Pons (tissue), 1 donor: ENCODE data around the gene DHRS4L2.
"Not testable (repeated sequence)": the region's sequence is repeated elsewhere in the genome, so short reads cannot be mapped to it uniquely, and the experiment has no call there.

ENCODE experiments used
- DNase-seq: peaks from one replicate; pipeline ENCODE4 v3.0.0-alpha.2; 2016; ENCODE audit warnings: low spot score

Gene DHRS4L2

DNA sequence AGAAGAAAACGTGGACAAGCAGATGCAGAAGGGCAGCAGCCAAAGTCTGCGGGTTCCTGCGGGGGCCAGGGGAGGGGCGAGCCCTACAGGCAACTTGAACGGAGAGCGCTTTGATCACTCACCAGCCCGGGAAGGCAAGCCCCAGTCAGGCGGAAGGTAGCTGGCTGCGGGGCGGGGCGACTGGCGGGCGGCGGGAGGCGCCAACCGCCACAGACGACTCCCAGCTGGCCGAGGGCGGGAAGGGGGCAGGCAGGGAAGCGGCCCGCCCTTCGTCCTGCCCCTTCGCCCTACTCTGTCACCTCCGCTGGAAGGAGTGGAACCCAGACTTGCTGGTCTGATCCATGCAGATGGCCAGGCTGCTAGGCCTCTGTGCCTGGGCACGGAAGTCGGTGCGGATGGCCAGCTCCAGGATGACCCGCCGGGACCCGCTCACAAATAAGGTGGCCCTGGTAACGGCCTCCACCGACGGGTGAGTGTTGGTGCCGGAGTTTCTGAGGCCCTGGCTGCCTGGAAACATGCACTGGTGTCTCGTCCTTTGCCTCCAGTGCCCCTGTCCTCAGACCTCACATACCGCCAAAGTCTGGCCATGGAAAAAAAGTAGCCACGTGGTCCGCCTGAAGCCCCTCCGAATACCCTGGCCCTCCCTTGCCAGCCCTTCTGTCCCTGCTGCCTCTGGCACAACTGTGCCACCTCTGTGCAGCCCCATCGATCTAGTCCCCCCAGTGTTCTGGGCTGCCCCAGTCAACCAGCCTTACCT, at the start of gene DHRS4L2:
Gene DHRS4L2 (plus strand): TSS at position 323 of the 757 bp plus-strand sequence. CDS start 19 bp downstream, at position 342.
- DNase-seq, result peak; percentile 38

GRCh38 chr14:23939607-23940326, 49.0 kb upstream of the DHRS4L2 start:
- no peak for DNase-seq

- no peak for DNase-seq
Observed at GRCh38 chr14:23941230-23941629, 47.5 kb upstream of the DHRS4L2 start.

- no peak for DNase-seq
Observed at GRCh38 chr14:23941669-23942068, 47.1 kb upstream of the DHRS4L2 start.

DNA sequence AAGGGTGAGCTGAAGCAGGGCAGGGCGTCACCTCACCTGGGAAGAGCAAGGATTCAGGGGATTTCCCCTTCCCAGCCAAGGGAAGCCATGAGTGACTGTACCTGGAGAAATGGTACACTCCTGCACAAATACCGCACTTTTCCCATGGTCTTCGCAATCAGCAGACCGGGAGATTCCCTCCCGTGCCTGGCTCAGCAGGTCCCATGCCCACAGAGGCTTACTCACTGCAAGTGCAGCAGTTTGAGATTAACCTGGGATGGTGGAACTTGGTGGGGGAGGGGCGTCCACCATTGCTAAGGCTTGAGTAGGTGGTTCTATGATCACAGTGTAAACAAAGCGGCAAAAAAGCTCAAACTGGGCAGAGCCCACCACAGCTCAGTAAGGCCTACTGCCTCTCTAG, 46.1 kb upstream of the DHRS4L2 start:
- DNase-seq, result no peak

GRCh38 chr14:23949069-23949468, 39.7 kb upstream of the DHRS4L2 start:
- not testable (repeated sequence) for DNase-seq

- no peak for DNase-seq
Observed at GRCh38 chr14:23950411-23951135, 38.2 kb upstream of the DHRS4L2 start.

DNA sequence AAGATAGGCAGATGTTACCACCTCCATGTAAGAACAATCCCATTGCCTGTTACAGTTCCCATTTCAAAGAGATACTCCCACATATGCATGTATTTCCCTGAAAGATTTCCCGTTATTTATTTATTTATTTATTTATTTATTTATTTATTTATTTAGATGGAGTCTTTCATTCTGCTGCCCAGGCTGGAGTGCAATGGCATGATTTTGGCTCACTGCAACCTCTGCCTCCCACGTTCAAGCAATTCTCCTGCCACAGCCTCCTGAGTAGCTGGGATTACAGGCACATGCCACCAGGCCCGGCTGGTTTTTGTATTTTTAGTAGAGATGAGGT, 37.6 kb upstream of the DHRS4L2 start:
- not testable (repeated sequence) for DNase-seq

DNA sequence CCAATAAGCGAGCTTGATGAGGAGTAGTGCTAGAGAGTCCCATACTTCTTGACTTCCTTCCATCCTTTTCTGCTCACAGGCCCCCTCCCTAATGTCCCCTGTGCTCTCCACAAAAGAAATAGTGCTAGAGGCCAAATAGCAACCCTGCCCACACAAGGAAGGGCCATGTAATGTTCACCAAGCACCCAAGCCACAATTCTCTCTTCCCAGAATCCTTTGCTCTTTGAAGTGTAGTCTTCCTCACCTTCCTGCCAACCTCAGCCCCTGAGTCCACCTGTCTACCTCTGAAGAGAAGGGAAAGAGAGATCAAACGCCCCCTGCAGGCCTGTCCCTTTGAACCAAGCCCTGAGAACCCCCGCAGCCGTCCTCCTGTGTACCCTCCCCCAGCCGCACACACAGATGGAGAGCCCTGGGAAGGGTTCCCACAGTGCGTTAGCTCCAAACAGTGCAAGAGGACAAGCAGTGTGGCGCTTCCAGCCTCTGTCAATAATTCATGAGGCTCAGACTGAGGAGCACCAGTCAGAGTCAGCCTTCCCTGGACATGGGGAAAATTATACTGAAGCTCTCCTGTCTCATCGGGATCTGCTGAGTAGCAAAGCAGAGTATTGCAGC, 37.0 kb upstream of the DHRS4L2 start:
- DNase-seq, result peak; percentile 48

DNA sequence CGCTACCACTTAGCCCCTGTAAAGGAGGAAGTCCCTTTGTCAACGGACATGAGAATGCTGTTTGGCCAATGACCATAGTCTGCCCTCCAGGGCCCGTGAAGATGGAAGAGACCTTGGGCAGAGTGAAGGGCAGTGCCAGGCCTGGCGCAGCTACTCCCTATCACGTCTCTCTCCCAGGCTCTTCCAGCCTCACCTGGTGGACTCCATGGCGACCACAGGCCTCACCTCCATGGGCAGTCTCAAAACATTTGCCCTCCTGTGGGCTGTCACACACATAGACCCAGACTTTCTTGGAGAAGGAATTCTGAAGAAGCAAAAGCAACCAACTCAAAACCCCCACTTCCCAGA, 35.6 kb upstream of the DHRS4L2 start:
- DNase-seq, result not testable (repeated sequence)

DNA sequence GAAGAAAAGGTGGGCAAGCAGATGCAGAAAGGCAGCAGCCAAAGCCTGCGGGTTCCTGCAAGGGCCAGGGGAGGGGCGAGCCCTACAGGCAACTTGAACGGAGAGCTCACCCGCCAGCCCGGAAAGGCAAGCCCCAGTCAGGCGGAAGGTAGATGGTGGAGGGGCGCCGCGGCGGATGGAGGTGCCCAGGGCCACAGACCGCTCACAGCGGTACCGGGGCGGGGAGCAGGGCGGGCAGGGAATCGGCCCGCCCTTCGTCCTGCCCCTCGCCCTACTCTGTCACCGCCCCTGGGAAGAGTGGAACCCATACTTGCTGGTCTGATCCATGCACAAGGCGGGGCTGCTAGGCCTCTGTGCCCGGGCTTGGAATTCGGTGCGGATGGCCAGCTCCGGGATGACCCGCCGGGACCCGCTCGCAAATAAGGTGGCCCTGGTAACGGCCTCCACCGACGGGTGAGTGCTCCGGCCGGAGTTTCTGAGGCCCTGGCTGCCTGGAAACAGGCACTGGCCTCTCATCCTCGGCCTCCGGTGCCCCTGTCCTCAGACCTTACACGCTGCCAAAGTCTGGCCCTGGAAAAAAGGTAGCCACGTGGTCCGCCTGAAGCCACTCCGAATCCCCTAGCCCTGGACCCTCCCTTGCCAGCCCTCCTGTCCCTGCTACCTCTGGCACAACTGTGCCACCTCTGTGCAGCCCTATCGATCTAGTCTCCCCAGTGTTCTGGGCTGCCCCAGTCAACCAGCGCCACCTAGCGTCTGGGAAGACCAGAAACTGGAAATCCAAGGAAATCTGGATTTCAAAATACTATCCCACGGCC, 35.1 kb upstream of the DHRS4L2 start, which contains the start of gene DHRS4:
Gene DHRS4 (plus strand): TSS at position 307 of the 815 bp plus-strand sequence. CDS start 19 bp downstream, at position 326.
- DNase-seq, result peak; percentile 84

DNA sequence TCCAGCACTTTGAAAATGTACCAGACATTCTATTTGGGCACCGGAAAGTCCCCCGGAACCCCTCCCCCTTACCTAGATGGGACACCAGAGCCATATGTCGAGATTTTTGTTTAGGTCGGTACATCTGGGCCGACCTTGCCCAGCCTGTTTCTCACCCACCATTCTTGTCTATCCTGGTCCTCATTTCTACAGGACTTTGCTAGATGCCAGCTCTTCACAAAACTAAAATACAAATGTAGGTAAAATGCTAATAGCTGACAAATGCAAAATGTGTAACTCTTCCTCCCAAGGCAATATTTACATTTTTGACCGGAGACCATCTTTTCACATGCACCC, 34.5 kb upstream of the DHRS4L2 start:
- not testable (repeated sequence) for DNase-seq

DNA sequence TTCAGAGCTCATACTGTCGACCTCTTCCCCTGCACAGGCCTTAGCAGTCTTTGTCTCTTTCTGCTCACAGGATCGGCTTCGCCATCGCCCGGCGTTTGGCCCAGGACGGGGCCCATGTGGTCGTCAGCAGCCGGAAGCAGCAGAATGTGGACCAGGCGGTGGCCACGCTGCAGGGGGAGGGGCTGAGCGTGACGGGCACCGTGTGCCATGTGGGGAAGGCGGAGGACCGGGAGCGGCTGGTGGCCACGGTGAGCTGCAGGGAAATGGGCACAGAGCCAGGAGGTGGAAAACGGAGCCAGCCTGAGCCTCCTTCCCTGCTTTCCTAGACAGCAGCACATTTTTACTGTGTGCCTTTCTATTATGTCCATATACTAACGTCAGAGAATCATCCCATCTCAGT, 33.8 kb upstream of the DHRS4L2 start:
- not testable (repeated sequence) for DNase-seq

- DNase-seq, result not testable (repeated sequence)
Observed at GRCh38 chr14:23955811-23956210, 32.9 kb upstream of the DHRS4L2 start.

DNA sequence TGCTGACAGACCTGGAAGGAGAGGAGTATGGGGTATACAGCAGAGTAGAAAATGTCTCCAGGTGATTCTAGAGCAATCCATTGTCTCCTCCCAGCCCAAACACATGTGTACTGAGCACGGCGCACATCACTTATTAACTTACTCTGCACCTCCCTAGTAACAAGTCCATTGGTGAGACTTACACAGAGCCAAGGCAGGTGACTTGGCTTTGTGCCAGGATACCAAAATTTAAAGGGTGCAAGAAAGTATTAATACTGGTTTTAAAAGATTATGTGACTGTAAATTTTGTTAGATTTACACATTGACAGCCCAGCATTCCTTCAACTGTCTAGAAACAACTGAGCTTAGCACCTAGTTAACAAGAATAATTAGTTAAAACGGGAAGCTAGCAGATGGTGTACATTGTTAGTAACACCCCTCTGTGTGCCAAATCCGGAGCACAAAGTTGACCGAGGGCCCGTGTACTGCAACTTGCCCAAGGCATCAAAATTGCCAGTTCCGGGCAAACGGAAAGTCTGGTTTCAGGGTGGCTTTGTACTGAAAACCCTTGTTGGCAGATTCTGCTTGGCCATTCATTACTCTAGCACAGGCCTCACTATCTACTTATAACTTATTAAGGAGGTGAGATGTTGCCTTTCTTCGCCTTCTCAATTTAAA, 30.7 kb upstream of the DHRS4L2 start:
- DNase-seq, result not testable (repeated sequence)

GRCh38 chr14:23960899-23961298, 27.8 kb upstream of the DHRS4L2 start:
- not testable (repeated sequence) for DNase-seq

DNA sequence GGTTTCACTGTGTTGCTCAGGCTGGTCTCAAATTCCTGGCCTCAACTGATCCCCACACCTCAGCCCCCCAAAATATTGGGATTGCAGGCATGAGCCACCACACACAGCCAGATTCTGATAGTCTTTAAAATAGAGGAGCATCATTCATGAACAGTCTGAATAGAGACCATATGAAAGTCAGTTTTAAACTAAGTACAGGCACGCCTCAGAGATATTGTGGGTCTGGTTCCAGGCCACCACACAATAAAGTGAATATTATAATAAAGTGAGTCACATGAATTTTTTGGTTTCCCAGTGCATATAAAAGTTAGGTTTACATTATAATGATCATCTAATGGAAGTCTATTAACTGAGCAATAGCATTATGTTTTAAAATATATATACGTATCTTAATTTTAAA, 27.0 kb upstream of the DHRS4L2 start:
- not testable (repeated sequence) for DNase-seq

- not testable (repeated sequence) for DNase-seq
Observed at GRCh38 chr14:23969130-23969480, 19.6 kb upstream of the DHRS4L2 start.

GRCh38 chr14:23969481-23970282, 19.0 kb upstream of the DHRS4L2 start:
- not testable (repeated sequence) for DNase-seq

- not testable (repeated sequence) for DNase-seq
Observed at GRCh38 chr14:23970283-23970659, 18.5 kb upstream of the DHRS4L2 start.
